ENCODE results near the gene NEURL1. TPM values are rescaled to one million over a fixed set of nuclear protein-coding genes. Genes with fewer than 3 reads are reported as not detected.

NEURL1 gene
- total and polyA plus RNA-seq, 3 experiments from 2014 or later = 0.69 to 1.6 (median 1.5) TPM

GRCh38 chr10:103554488-103555324, 61.2 kb downstream of the NEURL1 start:
- H3K27me3 ChIP-seq (ENCODE audit: insufficient read depth, low read length, poor library complexity, severe bottlenecking) = peaks cover 11% of the 10 kb centered on the region
- H3K27ac Mint-ChIP-seq = peak overlapping the region in 2 of 8 donors; percentile 12 to 35
- DNase-seq = no peak
- peaks cover 10% of the 10 kb centered on the region for H3K4me1 ChIP-seq (ENCODE audit: insufficient read depth, low read length)
- ChIA-PET POLR2A (no interaction called here), CTCF (interaction anchor here (2.3 kb wide), 1 partner anchor 12 kb away, joined by 7 read pairs; no protein-coding TSS in a partner anchor)
- peak overlapping the region in 6 of 7 donors; percentile 47 to 90 (median 72) for H3K4me3 Mint-ChIP-seq
- H3K36me3 ChIP-seq (ENCODE audit: insufficient read depth, low read length) = no peaks in the 10 kb centered on the region
- H3K4me1 Mint-ChIP-seq = peaks cover 9 to 19% (median 9%) of the 10 kb centered on the region in 3 donors
- H3K36me3 Mint-ChIP-seq = no peaks in the 10 kb centered on the region
- H3K4me3 ChIP-seq (ENCODE audit: low read length) = no peak overlapping the region
- no peaks in the 10 kb centered on the region for H3K9me3 Mint-ChIP-seq
- no peaks in the 10 kb centered on the region for H3K9me3 ChIP-seq (ENCODE audit: low read length)
- H3K27ac ChIP-seq (ENCODE audit: low read depth, low read length) = no peak overlapping the region
- peaks cover 24 to 49% of the 10 kb centered on the region in 2 donors for H3K27me3 Mint-ChIP-seq

GRCh38 chr10:103555325-103555649, 61.8 kb downstream of the NEURL1 start:
- Histone ChIP-seq H3K4me3 (ENCODE audit: low read length) (peak overlapping the region; percentile 22), H3K27me3 (ENCODE audit: insufficient read depth, low read length, poor library complexity, severe bottlenecking) (peaks cover 11% of the 10 kb centered on the region), H3K36me3 (ENCODE audit: insufficient read depth, low read length) (no peaks in the 10 kb centered on the region), H3K27ac (ENCODE audit: low read depth, low read length) (no peak overlapping the region), H3K9me3 (ENCODE audit: low read length) (no peaks in the 10 kb centered on the region), H3K4me1 (ENCODE audit: insufficient read depth, low read length) (peaks cover 10% of the 10 kb centered on the region)
- H3K9me3 Mint-ChIP-seq = no peaks in the 10 kb centered on the region
- CTCF ChIA-PET = no interaction called here
- peak overlapping the region in 3 of 7 donors; percentile 51 to 63 (median 52) for H3K4me3 Mint-ChIP-seq
- POLR2A ChIA-PET = no interaction called here
- peaks cover 9 to 19% (median 9%) of the 10 kb centered on the region in 3 donors for H3K4me1 Mint-ChIP-seq
- H3K27me3 Mint-ChIP-seq = peaks cover 26 to 54% of the 10 kb centered on the region in 2 donors
- DNase-seq = no peak
- H3K36me3 Mint-ChIP-seq = no peaks in the 10 kb centered on the region
- no peak overlapping the region for H3K27ac Mint-ChIP-seq

- H3K9me3 Mint-ChIP-seq = no peaks in the 10 kb centered on the region
- peak overlapping the region in 2 of 7 donors; percentile 51 to 63 for H3K4me3 Mint-ChIP-seq
- H3K27ac ChIP-seq (ENCODE audit: low read depth, low read length) = no peak overlapping the region
- no peaks in the 10 kb centered on the region for H3K9me3 ChIP-seq (ENCODE audit: low read length)
- H3K4me1 Mint-ChIP-seq = peaks cover 9 to 19% (median 9%) of the 10 kb centered on the region in 3 donors
- no peak for DNase-seq
- H3K27me3 ChIP-seq (ENCODE audit: insufficient read depth, low read length, poor library complexity, severe bottlenecking) = peaks cover 11% of the 10 kb centered on the region
- peaks cover 10% of the 10 kb centered on the region for H3K4me1 ChIP-seq (ENCODE audit: insufficient read depth, low read length)
- H3K27me3 Mint-ChIP-seq = peaks cover 26 to 56% of the 10 kb centered on the region in 2 donors
- no peak overlapping the region for H3K27ac Mint-ChIP-seq
- peak overlapping the region; percentile 22 for H3K4me3 ChIP-seq (ENCODE audit: low read length)
- H3K36me3 ChIP-seq (ENCODE audit: insufficient read depth, low read length) = no peaks in the 10 kb centered on the region
- ChIA-PET POLR2A (no interaction called here), CTCF (no interaction called here)
- no peaks in the 10 kb centered on the region for H3K36me3 Mint-ChIP-seq
Observed at GRCh38 chr10:103555712-103556111, 62.2 kb downstream of the NEURL1 start.

- no peaks in the 10 kb centered on the region for H3K36me3 Mint-ChIP-seq
- no peak overlapping the region for H3K27ac Mint-ChIP-seq
- H3K4me3 ChIP-seq (ENCODE audit: low read length) = no peak overlapping the region
- peaks cover 26 to 59% of the 10 kb centered on the region in 2 donors for H3K27me3 Mint-ChIP-seq
- H3K4me3 Mint-ChIP-seq = no peak overlapping the region
- DNase-seq = no peak
- no peak overlapping the region for H3K27ac ChIP-seq (ENCODE audit: low read depth, low read length)
- peaks cover 10% of the 10 kb centered on the region for H3K4me1 ChIP-seq (ENCODE audit: insufficient read depth, low read length)
- POLR2A ChIA-PET = no interaction called here
- peaks cover 11% of the 10 kb centered on the region for H3K27me3 ChIP-seq (ENCODE audit: insufficient read depth, low read length, poor library complexity, severe bottlenecking)
- no peaks in the 10 kb centered on the region for H3K9me3 ChIP-seq (ENCODE audit: low read length)
- CTCF ChIA-PET = no interaction called here
- H3K4me1 Mint-ChIP-seq = peaks cover 9 to 19% (median 9%) of the 10 kb centered on the region in 3 donors
- no peaks in the 10 kb centered on the region for H3K36me3 ChIP-seq (ENCODE audit: insufficient read depth, low read length)
- no peaks in the 10 kb centered on the region for H3K9me3 Mint-ChIP-seq
Observed at GRCh38 chr10:103556383-103557007, 63.0 kb downstream of the NEURL1 start.

- no peak overlapping the region for H3K27ac ChIP-seq (ENCODE audit: low read depth, low read length)
- ChIA-PET POLR2A (no interaction called here), CTCF (no interaction called here)
- Mint-ChIP-seq H3K4me1 (peaks cover 9 to 19% (median 9%) of the 10 kb centered on the region in 3 donors), H3K36me3 (no peaks in the 10 kb centered on the region), H3K4me3 (no peak overlapping the region), H3K27me3 (peaks cover 26 to 59% of the 10 kb centered on the region in 2 donors), H3K27ac (no peak overlapping the region), H3K9me3 (no peaks in the 10 kb centered on the region)
- no peaks in the 10 kb centered on the region for H3K36me3 ChIP-seq (ENCODE audit: insufficient read depth, low read length)
- no peaks in the 10 kb centered on the region for H3K9me3 ChIP-seq (ENCODE audit: low read length)
- peaks cover 11% of the 10 kb centered on the region for H3K27me3 ChIP-seq (ENCODE audit: insufficient read depth, low read length, poor library complexity, severe bottlenecking)
- DNase-seq = no peak
- peaks cover 10% of the 10 kb centered on the region for H3K4me1 ChIP-seq (ENCODE audit: insufficient read depth, low read length)
- no peak overlapping the region for H3K4me3 ChIP-seq (ENCODE audit: low read length)
Observed at GRCh38 chr10:103557455-103557854, 64.0 kb downstream of the NEURL1 start.

GRCh38 chr10:103558911-103559310, 65.4 kb downstream of the NEURL1 start:
- H3K36me3 ChIP-seq (ENCODE audit: insufficient read depth, low read length) = no peaks in the 10 kb centered on the region
- H3K4me1 ChIP-seq (ENCODE audit: insufficient read depth, low read length) = peaks cover 7% of the 10 kb centered on the region
- CTCF ChIA-PET = no interaction called here
- H3K4me3 ChIP-seq (ENCODE audit: low read length) = no peak overlapping the region
- Mint-ChIP-seq H3K27me3 (peaks cover 23 to 54% of the 10 kb centered on the region in 2 donors), H3K9me3 (no peaks in the 10 kb centered on the region), H3K27ac (no peak overlapping the region), H3K4me3 (no peak overlapping the region), H3K36me3 (no peaks in the 10 kb centered on the region), H3K4me1 (peaks cover 9 to 18% (median 9%) of the 10 kb centered on the region in 3 donors)
- POLR2A ChIA-PET = no interaction called here
- DNase-seq = no peak
- no peaks in the 10 kb centered on the region for H3K9me3 ChIP-seq (ENCODE audit: low read length)
- no peak overlapping the region for H3K27ac ChIP-seq (ENCODE audit: low read depth, low read length)
- peaks cover 11% of the 10 kb centered on the region for H3K27me3 ChIP-seq (ENCODE audit: insufficient read depth, low read length, poor library complexity, severe bottlenecking)

GRCh38 chr10:103559776-103560175, 66.3 kb downstream of the NEURL1 start:
- H3K9me3 Mint-ChIP-seq = no peaks in the 10 kb centered on the region
- ChIA-PET POLR2A (no interaction called here), CTCF (no interaction called here)

GRCh38 chr10:103560886-103561285, 67.4 kb downstream of the NEURL1 start:
- CTCF ChIA-PET = interaction anchor here (1.2 kb wide), 1 partner anchor 14 kb away, joined by 3 read pairs; no protein-coding TSS in a partner anchor
- Mint-ChIP-seq H3K4me3 (no peak overlapping the region), H3K27me3 (peaks cover 16 to 42% of the 10 kb centered on the region in 2 donors), H3K9me3 (no peaks in the 10 kb centered on the region), H3K36me3 (no peaks in the 10 kb centered on the region), H3K27ac (no peak overlapping the region), H3K4me1 (peaks cover 0 to 3% (median 0%) of the 10 kb centered on the region in 3 donors)
- Histone ChIP-seq H3K27ac (ENCODE audit: low read depth, low read length) (no peak overlapping the region), H3K27me3 (ENCODE audit: insufficient read depth, low read length, poor library complexity, severe bottlenecking) (peaks cover 3% of the 10 kb centered on the region), H3K36me3 (ENCODE audit: insufficient read depth, low read length) (no peaks in the 10 kb centered on the region), H3K4me1 (ENCODE audit: insufficient read depth, low read length) (no peaks in the 10 kb centered on the region), H3K4me3 (ENCODE audit: low read length) (no peak overlapping the region), H3K9me3 (ENCODE audit: low read length) (no peaks in the 10 kb centered on the region)
- POLR2A ChIA-PET = interaction anchor here (0.8 kb wide), 1 partner anchor 193 kb away, joined by 5 read pairs; no protein-coding TSS in a partner anchor
- DNase-seq = no peak

More at GRCh38 chr10:103559776-103560175, 66.3 kb downstream of the NEURL1 start:
- Mint-ChIP-seq H3K36me3 (no peaks in the 10 kb centered on the region), H3K4me1 (peaks cover under 1 to 10% (median under 1%) of the 10 kb centered on the region in 3 donors), H3K27me3 (peaks cover 16 to 45% of the 10 kb centered on the region in 2 donors), H3K4me3 (no peak overlapping the region), H3K27ac (no peak overlapping the region)
- no peaks in the 10 kb centered on the region for H3K4me1 ChIP-seq (ENCODE audit: insufficient read depth, low read length)
- no peak overlapping the region for H3K27ac ChIP-seq (ENCODE audit: low read depth, low read length)
- H3K4me3 ChIP-seq (ENCODE audit: low read length) = no peak overlapping the region
- no peaks in the 10 kb centered on the region for H3K36me3 ChIP-seq (ENCODE audit: insufficient read depth, low read length)
- DNase-seq = no peak
- H3K27me3 ChIP-seq (ENCODE audit: insufficient read depth, low read length, poor library complexity, severe bottlenecking) = peaks cover 7% of the 10 kb centered on the region
- no peaks in the 10 kb centered on the region for H3K9me3 ChIP-seq (ENCODE audit: low read length)

Measured in CD8-positive, alpha-beta memory T cell (primary cell).